ENCODE results near the gene PECR. TPM values are rescaled to one million over a fixed set of nuclear protein-coding genes. Genes with fewer than 3 reads are reported as not detected.

PECR gene
- total RNA-seq, 4 donors from 2014 or later: 4.9 to 15.3 (median 7.7) TPM

- Histone ChIP-seq H3K36me3 (peaks cover 0 to 7% of the 10 kb centered on the region in 2 donors), H3K4me3 (no peak overlapping the region), H3K27me3 (no peaks in the 10 kb centered on the region), H3K27ac (no peak overlapping the region), H3K4me1 (no peaks in the 10 kb centered on the region), H3K9me3 (no peaks in the 10 kb centered on the region)
- 87 to 94% methylated on average over 9 of the region's 9 CpGs for WGBS, 2 donors (ENCODE audit: low coverage in 1 of 2)
- no peak for ATAC-seq
- TF ChIP-seq EP300 (IDR thresholded peaks at IDR 0.05): no peak
- no peak for TF ChIP-seq POLR2A (IDR thresholded peaks at IDR 0.05)
- no peak for TF ChIP-seq POLR2AphosphoS5 (IDR thresholded peaks at IDR 0.05)
- no peak for TF ChIP-seq CTCF (IDR thresholded peaks at IDR 0.05)
These were observed 17.1 kb upstream of the PECR start for GRCh38 chr2:216098421-216099334.

DNA sequence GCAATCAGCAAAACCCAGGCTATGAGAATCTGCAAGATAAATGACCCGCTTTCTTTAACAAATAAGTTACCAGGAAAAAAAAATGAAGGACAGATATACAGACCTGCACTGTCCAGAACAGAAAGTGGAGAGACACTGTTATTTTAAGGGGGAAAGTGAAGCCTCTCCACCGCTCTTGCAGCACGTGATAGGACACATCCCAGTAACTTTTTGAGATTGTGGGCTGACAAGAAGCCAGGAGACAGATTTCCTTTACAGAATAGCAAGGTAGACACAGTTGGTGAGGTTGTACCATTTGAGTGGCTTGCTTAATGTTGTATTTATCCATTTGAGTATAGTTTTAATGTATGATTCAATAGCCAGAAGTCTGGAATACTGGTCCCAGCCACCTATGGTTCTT lies 13.1 kb upstream of the PECR start:
- H3K9me3 ChIP-seq: no peaks in the 10 kb centered on the region
- no peak overlapping the region for H3K27ac ChIP-seq
- WGBS, 2 donors (ENCODE audit: low coverage in 1 of 2): 68 to 88% methylated on average over 3 of the region's 3 CpGs
- no peak for ATAC-seq
- no peaks in the 10 kb centered on the region for H3K4me1 ChIP-seq
- no peak for TF ChIP-seq EP300 (IDR thresholded peaks at IDR 0.05)
- no peak for TF ChIP-seq POLR2A (IDR thresholded peaks at IDR 0.05)
- TF ChIP-seq POLR2AphosphoS5 (IDR thresholded peaks at IDR 0.05): no peak
- no peaks in the 10 kb centered on the region for H3K36me3 ChIP-seq
- H3K27me3 ChIP-seq: no peaks in the 10 kb centered on the region
- no peak overlapping the region for H3K4me3 ChIP-seq

- Histone ChIP-seq H3K4me3 (no peak overlapping the region), H3K4me1 (no peaks in the 10 kb centered on the region), H3K9me3 (no peaks in the 10 kb centered on the region), H3K36me3 (no peaks in the 10 kb centered on the region), H3K27ac (no peak overlapping the region), H3K27me3 (no peaks in the 10 kb centered on the region)
- no peak for ATAC-seq
- TF ChIP-seq CTCF (IDR thresholded peaks at IDR 0.05) (no peak), POLR2AphosphoS5 (IDR thresholded peaks at IDR 0.05) (no peak), EP300 (IDR thresholded peaks at IDR 0.05) (no peak), POLR2A (IDR thresholded peaks at IDR 0.05) (no peak)
- WGBS, 2 donors (ENCODE audit: low coverage in 1 of 2): 73 to 100% methylated on average over 1 to 2 of the region's 2 CpGs
These were observed 11.0 kb upstream of the PECR start for GRCh38 chr2:216092646-216093045.

DNA sequence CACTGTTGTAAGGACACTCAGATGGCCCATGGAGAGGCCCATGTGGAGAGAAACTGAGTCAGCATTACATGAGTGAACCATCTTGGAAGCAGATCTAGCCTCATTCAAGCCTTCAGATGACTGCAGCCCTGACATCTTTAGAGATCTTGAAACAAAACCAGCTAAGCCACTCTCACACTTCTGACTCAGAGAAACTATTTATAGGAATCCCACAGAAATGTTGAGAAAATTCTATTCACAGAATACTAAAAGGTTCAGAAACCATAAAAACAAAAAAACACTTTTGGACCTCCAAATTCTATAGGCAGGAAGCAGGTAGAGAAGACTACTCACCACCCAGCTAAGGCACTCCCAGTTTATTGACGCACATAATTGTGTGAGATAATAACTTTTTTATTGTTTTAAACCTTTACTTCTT lies 8.8 kb upstream of the PECR start:
- Histone ChIP-seq H3K4me1 (no peaks in the 10 kb centered on the region), H3K9me3 (no peaks in the 10 kb centered on the region), H3K4me3 (no peak overlapping the region), H3K27ac (no peak overlapping the region), H3K27me3 (no peaks in the 10 kb centered on the region), H3K36me3 (no peaks in the 10 kb centered on the region)
- TF ChIP-seq POLR2A (IDR thresholded peaks at IDR 0.05): no peak
- TF ChIP-seq EP300 (IDR thresholded peaks at IDR 0.05): no peak
- TF ChIP-seq CTCF (IDR thresholded peaks at IDR 0.05): no peak
- no peak for ATAC-seq
- 94 to 100% methylated on average over 1 of the region's 1 CpG for WGBS, 2 donors (ENCODE audit: low coverage in 1 of 2)

GRCh38 chr2:216086207-216086893 lies 4.7 kb upstream of the PECR start:
- TF ChIP-seq CTCF (IDR thresholded peaks at IDR 0.05): no peak
- TF ChIP-seq POLR2AphosphoS5 (IDR thresholded peaks at IDR 0.05): no peak
- TF ChIP-seq EP300 (IDR thresholded peaks at IDR 0.05): no peak
- TF ChIP-seq POLR2A (IDR thresholded peaks at IDR 0.05): no peak
- WGBS, 2 donors (ENCODE audit: low coverage in 1 of 2): 72 to 89% methylated on average over 2 of the region's 2 CpGs
- Histone ChIP-seq H3K9me3 (no peaks in the 10 kb centered on the region), H3K4me3 (no peak overlapping the region), H3K27me3 (no peaks in the 10 kb centered on the region), H3K4me1 (peaks cover 0 to 12% (median 0%) of the 10 kb centered on the region in 3 donors), H3K27ac (no peak overlapping the region), H3K36me3 (no peaks in the 10 kb centered on the region)
- no peak for ATAC-seq
